OCI-LY7 (cell line): ENCODE results near the gene EIF3D. TPM values are rescaled to one million over a fixed set of nuclear protein-coding genes. Genes with fewer than 3 reads are reported as not detected.

ENCODE experiments used
- BruUV-seq: library from RNA; stranded (reverse); fragments of 400-500 nt; replicated peaks from 2 replicates; lab custom pipeline; 2021; lab: Mats Ljungman, UMichigan
- CTCF ChIA-PET: fragments of 300-600 bp; sonication (Branson Sonifier 250); formaldehyde crosslinking; loops from one replicate; lab custom pipeline; 2022; ENCODE audit warnings: antibody characterized with exemption; ENCODE audit not compliant: unreplicated experiment; lab: Charles Lee
- POLR2A ChIA-PET: fragments of 300-600 bp; sonication (Branson Sonifier 250); formaldehyde crosslinking; loops from one replicate; lab custom pipeline; 2022; ENCODE audit warnings: antibody characterized with exemption; lab: Charles Lee
- DNase-seq: peaks from one replicate; pipeline ENCODE4 v3.0.0-alpha.2; 2015; ENCODE audit warnings: low spot score
- H2AFZ ChIP-seq: fragments of 200-600 bp; sonication (generic), shearing (Covaris generic); 2 replicates; pipeline ENCODE4 v1.6.1; 2014; ENCODE audit warnings: mild to moderate bottlenecking, antibody characterized with exemption, low read length, moderate library complexity
- H3K27ac ChIP-seq: fragments of 200-600 bp; sonication (generic); 2 replicates; pipeline ENCODE4 v1.5.1; 2014; ENCODE audit warnings: mixed run types, low read depth, mild to moderate bottlenecking, moderate library complexity, low read length, inconsistent platforms; ENCODE audit not compliant: poor library complexity, severe bottlenecking
- H3K36me3 ChIP-seq: fragments of 200-600 bp; sonication (generic); 2 replicates; pipeline ENCODE4 v1.6.1; 2014; ENCODE audit warnings: mild to moderate bottlenecking, antibody characterized with exemption, low read length, moderate library complexity, mixed read lengths; ENCODE audit not compliant: insufficient read depth
- H3K4me1 ChIP-seq: fragments of 200-600 bp; sonication (generic); 2 replicates; pipeline ENCODE4 v1.5.1; 2014; ENCODE audit warnings: mild to moderate bottlenecking, low read length; ENCODE audit not compliant: insufficient read depth, poor library complexity, severe bottlenecking
- H3K4me2 ChIP-seq: fragments of 200-600 bp; sonication (generic); 2 replicates; pipeline ENCODE4 v1.6.1; 2014; ENCODE audit warnings: mild to moderate bottlenecking, low read length
- H3K4me3 ChIP-seq: fragments of 200-600 bp; sonication (generic); 2 replicates; pipeline ENCODE4 v1.5.1; 2014; ENCODE audit warnings: mild to moderate bottlenecking, low read depth, low read length; ENCODE audit not compliant: poor library complexity, severe bottlenecking
- H3K79me2 ChIP-seq: fragments of 200-600 bp; sonication (generic); 2 replicates; pipeline ENCODE4 v1.6.1; 2016; ENCODE audit warnings: low read depth, mild to moderate bottlenecking, low read length, moderate library complexity, mixed read lengths; ENCODE audit not compliant: insufficient read depth
- H3K9me2 ChIP-seq: fragments of 200-600 bp; sonication (generic); 2 replicates; pipeline ENCODE4 v1.6.1; 2016; ENCODE audit warnings: mild to moderate bottlenecking, low read length, mixed read lengths; ENCODE audit not compliant: insufficient read depth
- H3K9me3 ChIP-seq: fragments of 200-600 bp; sonication (generic); 2 replicates; pipeline ENCODE4 v1.6.1; 2014; ENCODE audit warnings: mild to moderate bottlenecking, mixed run types, low read length, mixed read lengths
- H4K20me1 ChIP-seq: fragments of 200-600 bp; sonication (generic); 2 replicates; pipeline ENCODE4 v1.6.1; 2014; ENCODE audit warnings: mild to moderate bottlenecking, antibody characterized with exemption, low read length, moderate library complexity, mixed read lengths; ENCODE audit not compliant: insufficient read depth
- EZH2phosphoT487 ChIP-seq: fragments of 200-600 bp; sonication (generic); IDR thresholded peaks from 2 replicates; pipeline ENCODE4 v1.6.1; 2018; ENCODE audit warnings: low read depth, borderline replicate concordance, mild to moderate bottlenecking, mixed run types, antibody characterized with exemption, low read length, moderate library complexity, mixed read lengths
- intact Hi-C: fragments of 100-400 bp; cut with micrococcal nuclease; formaldehyde crosslinking; loops from one replicate; pipeline ENCODE4 v1.10.0; 2022; ENCODE audit not compliant: unreplicated experiment
- total RNA-seq, 2 experiments: library from RNA; depleted of rRNA in 1 of 2; stranded (reverse); fragments of >200 nt in 1 of 2; shearing (Covaris generic) in 1 of 2; gene quantifications; 2 replicates each; pipeline ENCODE4 v1.2.3, GENCODE V29; 2014 to 2022
- TF ChIP-seq, protein P1 (sequence below): fragments of 200-600 bp; sonication (generic); conservative IDR thresholded peaks from 2 replicates; pipeline ENCODE4 v1.5.1; 2014; ENCODE audit warnings: mild to moderate bottlenecking, antibody characterized with exemption, low read length, moderate library complexity, mixed read lengths

Gene EIF3D
- total RNA-seq, 2 experiments from 2014 or later: 223 to 270 TPM

GRCh38 chr22:36560001-36560400 lies 31.0 kb upstream of the EIF3D start:
- no TSS peak for BruUV-seq

GRCh38 chr22:36554098-36554497 lies 25.1 kb upstream of the EIF3D start:
- no TSS peak for BruUV-seq
- Histone ChIP-seq H3K4me1 (peaks cover 32% of the 10 kb centered on the region), H3K27ac (no peak overlapping the region), H3K4me3 (no peak overlapping the region), H3K9me3 (no peaks in the 10 kb centered on the region), H4K20me1 (no peaks in the 10 kb centered on the region), H3K9me2 (no peaks in the 10 kb centered on the region), H3K4me2 (no peak overlapping the region), H3K79me2 (no peaks in the 10 kb centered on the region), H2AFZ (no peak overlapping the region), H3K36me3 (no peaks in the 10 kb centered on the region)
- ChIA-PET POLR2A (interaction anchor here (0.7 kb wide), 1 partner anchor 11 kb away, joined by 3 read pairs; no protein-coding TSS in a partner anchor), CTCF (no interaction called here)
- intact Hi-C loops: no loop called here
- TF ChIP-seq, protein P1, sequence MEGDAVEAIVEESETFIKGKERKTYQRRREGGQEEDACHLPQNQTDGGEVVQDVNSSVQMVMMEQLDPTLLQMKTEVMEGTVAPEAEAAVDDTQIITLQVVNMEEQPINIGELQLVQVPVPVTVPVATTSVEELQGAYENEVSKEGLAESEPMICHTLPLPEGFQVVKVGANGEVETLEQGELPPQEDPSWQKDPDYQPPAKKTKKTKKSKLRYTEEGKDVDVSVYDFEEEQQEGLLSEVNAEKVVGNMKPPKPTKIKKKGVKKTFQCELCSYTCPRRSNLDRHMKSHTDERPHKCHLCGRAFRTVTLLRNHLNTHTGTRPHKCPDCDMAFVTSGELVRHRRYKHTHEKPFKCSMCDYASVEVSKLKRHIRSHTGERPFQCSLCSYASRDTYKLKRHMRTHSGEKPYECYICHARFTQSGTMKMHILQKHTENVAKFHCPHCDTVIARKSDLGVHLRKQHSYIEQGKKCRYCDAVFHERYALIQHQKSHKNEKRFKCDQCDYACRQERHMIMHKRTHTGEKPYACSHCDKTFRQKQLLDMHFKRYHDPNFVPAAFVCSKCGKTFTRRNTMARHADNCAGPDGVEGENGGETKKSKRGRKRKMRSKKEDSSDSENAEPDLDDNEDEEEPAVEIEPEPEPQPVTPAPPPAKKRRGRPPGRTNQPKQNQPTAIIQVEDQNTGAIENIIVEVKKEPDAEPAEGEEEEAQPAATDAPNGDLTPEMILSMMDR: no peak
- no peak for TF ChIP-seq EZH2phosphoT487
- peak; percentile 13 for DNase-seq

More at GRCh38 chr22:36560001-36560400, 31.0 kb upstream of the EIF3D start:
- no peaks in the 10 kb centered on the region for H3K9me3 ChIP-seq
- intact Hi-C loops: no loop called here
- H3K4me2 ChIP-seq: no peak overlapping the region
- H4K20me1 ChIP-seq: no peaks in the 10 kb centered on the region
- no peak overlapping the region for H3K27ac ChIP-seq
- no peaks in the 10 kb centered on the region for H3K36me3 ChIP-seq
- no peak for TF ChIP-seq EZH2phosphoT487
- TF ChIP-seq, protein P1: no peak
- no peaks in the 10 kb centered on the region for H3K9me2 ChIP-seq
- H2AFZ ChIP-seq: no peak overlapping the region
- no peak for DNase-seq
- H3K4me3 ChIP-seq: no peak overlapping the region
- POLR2A ChIA-PET: interaction anchor here (0.6 to 0.7 kb wide), 3 partner anchors 13 to 978 kb away, joined by 3 to 5 read pairs (median 4); no protein-coding TSS in a partner anchor
- H3K79me2 ChIP-seq: no peaks in the 10 kb centered on the region
- CTCF ChIA-PET: no interaction called here
- H3K4me1 ChIP-seq: no peaks in the 10 kb centered on the region

GRCh38 chr22:36552289-36552688 lies 23.3 kb upstream of the EIF3D start:
- H2AFZ ChIP-seq: peak overlapping the region; percentile 57
- H3K27ac ChIP-seq: peak overlapping the region; percentile 58
- TF ChIP-seq, protein P1: no peak
- no peak for TF ChIP-seq EZH2phosphoT487
- ChIA-PET CTCF (interaction anchor here (0.8 kb wide), 2 partner anchors 143 to 190 kb away, joined by 3 read pairs; no protein-coding TSS in a partner anchor), POLR2A (interaction anchor here (0.6 to 1.6 kb wide), 4 partner anchors 23 to 1706 kb away, joined by 3 to 9 read pairs (median 3); partner anchors contain the start of gene IFT27)
- H3K79me2 ChIP-seq: no peaks in the 10 kb centered on the region
- no TSS peak for BruUV-seq
- DNase-seq: peak; percentile 83
- H3K9me3 ChIP-seq: no peaks in the 10 kb centered on the region
- peak overlapping the region; percentile 38 for H3K4me3 ChIP-seq
- H3K9me2 ChIP-seq: no peaks in the 10 kb centered on the region
- H3K4me1 ChIP-seq: peaks cover 36% of the 10 kb centered on the region
- no peaks in the 10 kb centered on the region for H4K20me1 ChIP-seq
- intact Hi-C loops: no loop called here
- H3K4me2 ChIP-seq: peak overlapping the region; percentile 56
- H3K36me3 ChIP-seq: no peaks in the 10 kb centered on the region
